Measurements from ENCODE around the gene PODN.

GRCh38 chr1:53075761-53076163 is 13.7 kb downstream of the PODN start:
- TF ChIP-seq POLR2A (IDR thresholded peaks at IDR 0.05) (no peak), CTCF (IDR thresholded peaks at IDR 0.05) (no peak)

All from body of pancreas (tissue), 4 donors.